ENCODE data around the gene PRODH.
"Not testable (repeated sequence)": the region's sequence is repeated elsewhere in the genome, so short reads cannot be mapped to it uniquely, and the experiment has no call there.

PRODH gene

DNA sequence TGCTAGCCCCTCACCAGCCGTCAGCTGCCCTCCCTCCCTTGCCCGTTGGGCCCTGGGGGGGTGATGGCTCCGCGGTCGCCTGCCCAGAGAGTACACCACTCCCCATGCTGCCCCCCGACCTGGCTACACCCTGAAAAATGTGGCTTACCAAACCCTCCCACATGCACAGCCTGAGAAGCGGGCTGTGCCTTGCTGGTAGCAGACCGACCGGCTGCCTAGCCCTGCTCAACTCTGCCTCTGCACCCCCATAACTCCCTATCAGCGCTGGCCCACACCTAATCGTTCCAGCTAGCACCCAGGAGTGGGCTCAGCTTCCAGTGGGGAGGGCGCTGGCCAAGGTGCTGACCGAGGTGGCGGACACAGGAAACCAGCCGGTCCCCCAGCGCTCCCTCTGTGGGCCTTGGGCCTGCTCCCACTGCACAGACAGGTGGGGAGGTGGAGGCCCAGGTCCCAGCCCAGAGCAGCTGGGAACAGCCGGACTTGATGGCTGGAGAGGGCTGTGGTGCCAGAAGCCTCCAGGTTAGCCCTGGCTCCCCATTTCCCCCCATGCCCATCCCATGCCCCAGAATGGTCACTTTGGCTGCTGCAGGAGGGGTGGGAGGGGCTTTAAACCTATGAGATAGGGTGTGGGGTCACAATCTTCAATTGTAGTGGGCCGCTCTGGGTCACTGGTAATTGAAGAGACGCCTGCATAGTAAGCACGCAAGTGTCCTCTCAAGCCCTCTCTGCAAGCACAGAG, 32.1 kb upstream of the PRODH start:
- DNase-seq (ENCODE audit: low read depth): peak; percentile 3

DNA sequence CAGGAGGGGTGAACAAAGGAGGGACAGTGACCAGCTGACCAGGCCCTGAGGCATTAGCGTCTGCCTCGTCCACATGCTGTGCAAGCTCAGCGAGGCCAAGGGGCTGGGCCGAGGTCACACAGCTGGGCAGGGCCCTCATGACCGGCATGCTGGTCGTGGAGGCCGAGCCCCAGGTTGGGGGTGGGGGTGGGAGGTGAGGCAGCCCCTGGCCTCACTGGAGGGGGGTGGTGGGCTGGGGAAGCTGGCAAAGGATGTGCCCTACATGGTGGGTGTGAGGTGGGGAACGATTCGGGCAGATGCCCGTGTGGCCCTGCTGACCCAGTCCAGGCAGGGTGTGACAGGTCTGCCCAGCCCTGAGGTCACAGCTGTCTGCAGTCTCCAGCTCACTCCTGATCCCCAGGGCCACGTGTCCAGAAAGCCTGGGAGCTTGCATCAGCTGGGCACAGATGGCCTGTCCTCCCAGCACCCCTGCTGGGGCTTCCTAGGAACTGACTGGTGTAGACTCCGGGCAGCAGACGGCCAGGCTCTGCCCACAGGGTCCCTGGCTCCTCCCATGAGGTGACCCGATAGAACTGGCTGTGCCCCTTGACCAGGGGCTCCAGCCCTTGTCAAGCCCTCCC, 31.4 kb upstream of the PRODH start:
- DNase-seq (ENCODE audit: low read depth): peak; percentile 28

DNA sequence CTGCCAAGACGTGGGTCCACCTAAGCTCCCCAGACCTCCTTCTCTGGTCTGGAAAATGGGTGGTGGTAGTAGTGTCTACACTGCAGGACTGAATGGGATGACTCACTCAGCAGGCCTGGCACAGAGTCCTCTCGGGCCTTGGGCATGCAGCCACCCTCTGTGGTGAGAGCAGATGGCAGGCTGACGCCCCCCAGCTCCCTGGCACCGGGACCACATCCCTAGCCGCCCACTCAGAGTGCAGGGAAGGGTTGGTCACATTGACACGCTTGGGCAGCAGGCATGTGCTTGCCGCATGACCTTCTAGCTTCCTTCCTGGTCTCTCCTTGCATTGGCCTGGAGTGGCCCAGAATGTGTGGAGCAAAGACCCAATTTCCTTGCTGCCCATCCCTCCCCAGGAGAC, 30.7 kb upstream of the PRODH start:
- no peak for DNase-seq (ENCODE audit: low read depth)

DNA sequence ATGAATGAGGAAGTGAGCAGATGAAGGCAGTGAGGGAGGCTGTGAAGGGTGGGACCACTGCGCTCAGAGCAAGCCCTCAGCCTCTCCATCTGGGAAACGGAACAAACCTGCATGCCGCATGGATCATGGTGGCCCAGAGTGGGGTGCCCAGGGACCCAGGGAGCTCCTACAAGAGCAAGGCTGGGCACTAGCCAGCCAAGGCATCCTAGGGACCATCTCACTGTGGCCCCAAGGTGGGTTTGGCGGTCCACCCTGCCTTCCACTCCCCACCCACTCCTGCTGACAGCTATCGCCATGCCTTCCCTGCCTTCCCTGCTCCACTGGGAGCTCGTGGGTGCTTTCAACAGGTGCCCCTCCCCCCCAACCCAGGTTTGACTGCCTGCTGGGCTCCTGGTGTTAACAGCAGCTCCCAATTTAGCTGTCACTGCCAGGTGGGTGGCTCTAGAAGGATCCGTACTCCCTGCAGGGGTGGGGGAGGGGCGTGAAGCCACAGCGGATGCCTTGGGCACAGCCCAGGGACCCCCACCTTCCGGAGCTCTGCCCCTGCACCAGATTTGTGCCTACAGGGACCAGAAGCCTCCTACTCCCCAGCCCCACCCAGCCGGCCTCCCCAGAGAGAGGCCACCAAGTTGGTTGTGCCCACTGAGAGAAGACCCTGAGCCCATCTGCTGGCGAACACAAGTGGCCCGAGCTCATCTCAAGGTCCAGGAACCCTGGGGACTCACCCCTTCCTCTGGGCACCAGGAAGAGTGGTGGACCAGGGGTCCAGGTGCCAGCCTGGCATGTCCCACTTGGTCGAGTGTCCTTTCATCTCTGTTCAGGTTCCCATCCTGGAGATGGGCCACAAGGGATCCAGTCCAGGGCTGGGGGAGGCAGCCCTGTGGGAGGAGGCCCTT, 29.7 kb upstream of the PRODH start:
- no peak for DNase-seq (ENCODE audit: low read depth)

DNA sequence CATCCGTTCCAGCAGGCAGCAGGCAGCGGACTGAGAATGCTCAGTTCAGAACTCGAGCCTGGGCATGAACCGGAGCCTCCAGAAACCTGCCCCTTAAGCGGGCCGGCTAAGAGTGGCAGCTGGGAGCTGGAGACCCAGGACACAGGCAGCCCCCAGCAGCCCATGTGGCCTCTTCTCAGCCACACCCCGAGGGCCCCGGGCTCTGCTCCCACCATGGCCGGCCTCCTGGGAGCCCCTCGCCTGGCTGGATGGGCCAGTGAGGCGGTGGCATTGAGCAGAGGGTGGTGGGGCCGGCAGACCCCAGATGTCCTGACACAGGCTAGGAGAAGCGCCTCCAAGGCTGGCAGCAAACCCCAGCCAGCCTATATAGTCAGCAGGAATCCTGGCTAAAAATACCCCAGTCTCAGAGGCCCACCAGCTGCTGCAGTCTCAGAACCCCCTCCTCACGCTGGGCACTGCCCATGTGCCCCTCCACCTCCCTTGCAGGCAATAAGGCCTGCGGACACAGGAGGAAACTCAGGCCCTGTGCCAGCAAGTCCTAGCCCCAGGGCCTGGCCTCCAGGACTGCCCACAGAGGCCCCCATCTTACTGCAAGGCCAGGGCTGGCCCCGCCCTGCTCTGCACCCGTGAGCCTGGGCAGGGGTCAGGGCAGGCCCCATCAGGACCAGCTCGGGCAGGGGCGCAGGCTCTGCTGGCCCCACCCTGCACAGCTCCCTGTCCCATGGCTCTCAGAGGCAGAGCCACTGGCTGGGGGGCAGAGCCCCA, 28.6 kb upstream of the PRODH start:
- not testable (repeated sequence) for DNase-seq (ENCODE audit: low read depth)

DNA sequence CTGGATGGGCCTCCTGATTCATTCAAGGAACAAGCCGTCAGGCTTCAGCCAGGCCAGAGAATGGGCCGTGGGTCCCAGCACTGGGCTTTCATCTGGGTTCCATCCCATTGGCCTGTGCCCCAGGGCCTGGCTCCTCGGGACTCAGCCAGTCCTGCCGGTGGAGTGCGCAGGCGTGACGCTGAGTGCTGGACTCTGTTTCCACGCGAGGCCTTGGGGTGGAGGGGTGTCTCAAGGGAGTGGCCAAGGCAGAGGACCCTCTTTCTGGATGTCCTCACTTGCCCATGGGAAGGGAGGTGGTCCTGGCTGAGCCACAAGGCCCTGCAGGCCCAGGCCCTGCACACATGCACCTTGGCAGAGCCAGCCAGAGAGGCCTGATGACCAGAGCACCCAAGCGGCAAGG, 28.0 kb upstream of the PRODH start:
- DNase-seq (ENCODE audit: low read depth): not testable (repeated sequence)

DNA sequence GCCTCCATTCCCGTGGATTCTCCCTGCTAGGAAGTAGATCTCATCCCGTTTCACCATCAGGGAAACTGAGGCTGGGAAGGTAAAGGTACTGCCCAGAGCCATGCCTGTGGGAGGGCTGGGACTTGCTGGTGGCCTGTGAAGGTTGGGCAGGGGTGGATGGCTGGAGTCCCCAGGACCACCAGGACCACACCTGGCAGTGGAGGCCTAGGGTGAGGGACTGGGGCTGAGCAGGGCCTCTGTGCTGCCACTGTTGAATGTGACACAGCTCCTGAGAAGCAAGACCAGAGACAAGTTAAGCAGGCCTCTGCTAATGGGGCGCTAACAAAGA, 26.2 kb upstream of the PRODH start:
- DNase-seq (ENCODE audit: low read depth): no peak

DNA sequence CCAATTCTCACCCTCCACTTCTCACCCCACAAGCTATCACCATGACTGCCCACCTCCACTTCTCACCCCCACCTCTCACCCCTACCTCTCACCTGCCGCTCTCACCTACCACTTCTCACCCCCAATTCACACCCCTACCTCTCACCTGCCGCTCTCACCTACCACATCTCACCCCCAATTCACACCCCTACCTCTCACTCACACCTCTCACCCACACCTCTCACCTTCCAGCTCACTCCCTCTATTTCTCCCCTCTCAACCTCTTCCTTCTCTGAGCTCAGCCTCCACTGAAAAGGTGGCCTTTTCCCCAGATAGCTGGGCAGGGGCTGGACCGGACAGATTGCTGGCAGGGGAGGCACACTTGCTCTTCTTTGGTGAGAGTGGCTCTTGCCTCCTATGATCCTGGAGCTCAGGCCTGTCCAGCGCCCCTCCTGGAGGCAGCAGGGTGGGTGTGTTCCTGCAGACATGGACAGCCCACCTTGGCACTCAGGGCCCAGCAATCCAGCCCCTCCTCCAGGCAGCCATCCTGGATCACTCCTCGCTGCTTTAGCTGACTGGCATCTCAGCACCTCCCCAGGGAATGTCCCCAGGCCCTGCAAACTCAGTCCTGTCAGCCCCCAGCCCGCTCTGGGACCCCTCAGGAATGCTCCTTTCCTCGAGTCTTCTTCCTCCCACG, 25.7 kb upstream of the PRODH start:
- DNase-seq (ENCODE audit: low read depth): not testable (repeated sequence)

DNA sequence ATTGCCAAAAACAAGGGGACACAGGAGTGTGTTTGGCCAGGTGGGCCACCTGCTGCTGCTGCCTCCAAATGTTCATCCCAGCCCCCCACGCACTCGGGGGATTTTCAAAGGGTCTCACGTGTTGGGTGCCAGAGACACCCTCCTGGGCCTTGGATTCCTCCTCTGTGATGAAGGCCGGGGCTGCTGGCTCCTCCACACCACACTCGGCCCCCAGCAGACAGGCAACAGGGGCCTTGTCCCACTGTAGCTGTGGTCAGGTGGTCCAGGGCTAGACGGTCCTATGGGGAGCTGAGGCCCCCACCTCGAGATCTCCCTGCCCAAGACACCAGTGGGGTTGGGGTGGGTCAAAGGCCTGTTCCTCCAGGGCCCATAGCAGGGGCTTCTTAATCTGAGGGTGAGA, 25.1 kb upstream of the PRODH start:
- DNase-seq (ENCODE audit: low read depth): not testable (repeated sequence)

DNA sequence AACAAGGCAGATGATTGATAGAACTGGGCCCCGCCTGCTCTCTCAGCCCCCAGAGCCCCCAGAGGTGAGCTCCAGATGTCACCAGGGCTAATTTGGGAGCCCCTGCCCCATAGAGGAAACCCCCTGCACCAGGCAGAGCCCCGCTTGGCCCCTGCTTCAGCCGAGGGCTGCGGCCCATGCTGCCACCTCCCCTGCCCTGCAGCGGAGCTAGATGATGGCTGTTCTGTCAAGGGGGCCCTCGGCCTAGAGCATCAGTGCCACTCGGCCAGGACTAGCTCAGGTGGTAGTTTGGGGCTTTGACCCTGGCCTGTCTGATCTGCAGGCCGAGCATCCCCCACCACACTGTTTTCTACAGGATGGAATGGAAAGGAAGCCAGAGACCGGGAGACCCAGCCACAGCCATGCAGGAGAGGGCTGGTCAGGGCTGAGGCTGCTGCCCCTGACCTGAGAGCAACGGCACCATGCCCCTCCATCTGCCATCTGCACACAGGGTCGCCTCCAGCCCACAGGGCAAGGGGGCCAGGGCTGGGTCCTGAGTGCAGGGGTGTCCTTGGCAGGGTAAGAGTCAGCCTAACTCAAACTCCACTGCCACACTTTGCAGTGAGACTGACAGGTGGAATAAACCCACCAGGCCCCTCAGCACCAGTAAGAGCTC, 24.2 kb upstream of the PRODH start:
- DNase-seq (ENCODE audit: low read depth): not testable (repeated sequence)

DNA sequence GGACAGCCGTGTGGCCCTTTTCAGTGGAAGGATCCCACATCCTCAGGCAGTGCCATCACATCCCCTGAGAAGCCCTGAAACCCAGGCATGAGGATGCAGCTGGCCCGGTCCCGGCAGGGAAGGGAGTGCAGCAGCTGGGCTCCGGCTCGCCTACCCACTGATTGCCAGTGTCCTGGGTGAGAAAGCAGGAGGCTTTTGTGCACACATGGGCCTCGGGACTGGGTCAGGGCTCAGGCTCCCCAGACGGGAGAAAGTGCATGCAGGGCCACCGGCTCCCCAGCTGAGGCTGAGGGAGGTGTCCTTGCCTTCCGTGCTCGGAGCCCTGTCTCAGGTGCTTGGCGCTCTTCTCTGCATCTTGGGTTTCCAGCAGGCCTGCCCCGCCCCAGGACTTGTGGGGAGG, 23.6 kb upstream of the PRODH start:
- not testable (repeated sequence) for DNase-seq (ENCODE audit: low read depth)

DNA sequence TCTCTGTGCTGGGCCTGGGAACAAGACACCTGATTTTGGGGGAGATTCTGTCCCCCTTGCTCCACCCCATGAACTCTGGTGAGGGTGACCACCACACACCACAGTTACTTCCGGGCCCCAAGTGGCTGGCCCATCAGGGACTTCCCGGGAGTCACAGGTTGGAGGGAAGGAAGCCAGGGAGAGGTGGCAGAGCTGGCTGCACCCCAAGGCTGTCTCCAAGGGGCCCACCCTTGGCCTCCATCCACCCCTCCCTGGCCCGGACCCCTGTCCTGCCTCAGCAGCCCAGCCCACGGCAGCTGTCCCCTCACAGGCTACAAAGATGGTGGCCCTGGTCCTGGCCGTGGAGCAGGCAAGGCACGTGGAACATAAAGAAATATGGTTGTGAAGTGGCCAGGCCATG, 23.2 kb upstream of the PRODH start:
- not testable (repeated sequence) for DNase-seq (ENCODE audit: low read depth)

DNA sequence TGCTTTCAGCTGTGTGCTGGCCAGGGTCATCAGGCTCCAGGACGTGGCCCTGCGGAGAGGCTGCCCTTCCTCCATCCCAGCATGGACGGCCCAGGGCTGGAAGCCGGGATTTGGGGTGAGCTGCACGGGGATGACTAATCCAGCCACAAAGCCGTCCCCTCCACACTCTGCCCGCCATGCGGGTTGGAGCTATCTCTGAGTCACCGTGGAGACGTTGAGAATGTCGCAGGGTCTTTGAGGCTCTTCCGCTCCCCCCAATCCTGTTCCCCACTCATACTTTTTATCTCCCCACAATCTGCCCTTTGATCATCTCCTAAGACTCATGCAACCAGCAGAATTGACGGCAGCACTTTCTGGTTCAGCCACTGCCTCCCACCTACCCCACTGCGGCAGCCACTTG, 22.6 kb upstream of the PRODH start:
- not testable (repeated sequence) for DNase-seq (ENCODE audit: low read depth)

DNA sequence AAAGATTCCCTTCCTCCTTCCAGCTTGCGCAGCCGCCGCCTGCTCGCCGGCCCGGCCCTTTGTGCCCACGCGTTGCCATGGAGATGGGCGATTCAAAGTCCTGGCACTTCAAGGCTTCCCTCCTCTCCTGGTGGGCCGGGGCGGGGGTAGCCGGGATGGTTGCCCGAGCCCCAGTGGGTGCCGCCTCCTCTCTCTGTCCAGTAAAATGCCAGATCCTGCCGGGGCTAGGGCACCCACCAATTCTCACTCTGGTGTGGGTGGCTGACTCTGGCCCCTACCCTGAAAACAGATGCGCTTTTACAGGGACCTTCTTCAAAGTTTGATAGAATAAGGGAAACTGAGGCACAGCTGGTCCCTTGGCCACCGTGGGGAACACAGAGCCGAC, 22.2 kb upstream of the PRODH start:
- not testable (repeated sequence) for DNase-seq (ENCODE audit: low read depth)

DNA sequence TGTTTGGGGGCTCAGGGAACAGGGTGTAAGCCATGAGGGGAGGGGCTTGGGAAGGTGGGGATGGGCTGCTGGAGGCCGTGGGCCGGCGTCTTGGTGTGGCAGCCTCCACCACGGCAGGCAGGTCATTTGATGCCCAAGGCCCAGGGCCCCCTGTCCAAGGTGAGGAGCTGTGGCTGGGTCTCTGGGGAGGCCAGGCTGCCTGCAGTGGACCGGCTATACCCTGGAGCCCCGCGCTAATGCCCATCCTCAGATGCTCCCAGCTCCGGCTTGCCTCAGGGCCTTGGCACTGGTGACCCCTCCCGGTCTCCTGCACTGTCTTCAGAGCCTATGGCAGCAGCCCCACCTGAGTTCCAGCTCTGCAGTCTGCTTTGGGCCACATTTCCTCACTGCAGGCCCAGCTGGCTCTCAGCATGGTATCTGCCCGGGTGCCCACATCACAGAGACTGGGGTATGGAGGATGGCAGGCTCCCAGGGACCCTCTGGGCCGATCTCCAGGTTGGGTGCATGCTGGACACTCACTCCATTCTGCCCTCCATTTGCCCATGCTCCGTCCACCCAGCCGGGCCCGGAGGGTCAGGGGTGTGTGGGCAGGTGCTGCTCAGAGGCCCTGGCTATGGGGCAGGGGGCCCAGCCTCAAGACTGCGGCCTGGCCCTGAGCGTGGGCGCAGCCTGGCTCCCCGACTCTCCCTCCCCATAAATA, 21.7 kb upstream of the PRODH start:
- DNase-seq (ENCODE audit: low read depth): not testable (repeated sequence)

DNA sequence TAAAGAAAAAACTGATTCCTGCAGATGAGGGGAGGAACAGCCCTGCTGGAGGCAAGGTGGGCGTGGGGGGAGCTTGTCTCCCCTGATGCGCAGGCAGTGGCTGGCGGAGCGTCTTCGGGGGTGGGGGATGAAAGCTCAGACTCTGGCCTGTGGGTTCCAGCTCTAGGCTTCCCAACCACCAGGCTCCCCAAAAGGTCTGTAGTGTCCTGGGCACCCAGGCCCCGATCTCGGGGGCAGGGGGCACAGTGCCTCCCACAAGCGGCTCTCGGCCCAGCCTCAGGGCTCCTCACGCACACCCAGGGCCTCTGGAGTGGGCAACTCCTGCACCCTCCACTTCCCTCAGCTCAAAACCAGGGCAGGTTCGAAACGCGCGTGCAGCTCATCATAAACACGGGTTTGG, 20.9 kb upstream of the PRODH start:
- DNase-seq (ENCODE audit: low read depth): not testable (repeated sequence)

DNA sequence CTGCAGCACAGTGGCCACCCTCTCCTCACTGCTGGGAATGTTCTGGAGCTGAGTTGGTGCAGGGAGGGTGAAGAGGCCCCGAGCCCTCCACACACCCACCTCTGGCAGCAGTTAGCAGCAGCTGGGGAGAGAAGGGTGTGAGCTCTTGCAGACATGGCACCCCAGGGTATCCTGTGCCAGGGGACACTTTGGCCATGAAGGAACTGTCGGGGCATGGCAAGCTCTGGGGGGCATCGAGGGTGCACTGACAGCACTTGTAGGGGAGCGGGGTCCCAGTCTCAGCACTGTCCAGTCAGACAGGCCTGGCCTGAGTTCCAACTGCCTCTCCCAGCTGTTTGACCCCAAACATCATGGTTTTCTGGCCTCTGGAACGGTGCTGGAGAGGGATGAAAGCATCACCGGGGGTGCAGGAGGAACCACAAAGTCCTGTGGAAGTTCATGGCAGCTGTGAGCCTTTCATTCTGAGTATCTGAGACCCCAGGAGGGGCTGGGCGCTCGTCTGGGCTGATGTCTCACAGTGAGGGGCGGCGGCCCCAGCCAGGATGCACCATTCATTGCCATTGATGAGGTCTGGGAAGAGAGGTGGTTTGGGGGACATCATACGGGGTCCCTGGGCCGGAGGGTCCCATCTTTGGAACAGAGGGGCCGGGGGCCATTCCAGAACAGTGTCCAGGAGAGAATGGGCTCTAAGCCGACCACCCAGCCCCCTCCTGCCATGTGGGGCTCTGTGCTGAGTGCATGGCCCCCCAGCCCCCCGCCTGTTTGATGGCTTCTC, 20.2 kb upstream of the PRODH start:
- not testable (repeated sequence) for DNase-seq (ENCODE audit: low read depth)

DNA sequence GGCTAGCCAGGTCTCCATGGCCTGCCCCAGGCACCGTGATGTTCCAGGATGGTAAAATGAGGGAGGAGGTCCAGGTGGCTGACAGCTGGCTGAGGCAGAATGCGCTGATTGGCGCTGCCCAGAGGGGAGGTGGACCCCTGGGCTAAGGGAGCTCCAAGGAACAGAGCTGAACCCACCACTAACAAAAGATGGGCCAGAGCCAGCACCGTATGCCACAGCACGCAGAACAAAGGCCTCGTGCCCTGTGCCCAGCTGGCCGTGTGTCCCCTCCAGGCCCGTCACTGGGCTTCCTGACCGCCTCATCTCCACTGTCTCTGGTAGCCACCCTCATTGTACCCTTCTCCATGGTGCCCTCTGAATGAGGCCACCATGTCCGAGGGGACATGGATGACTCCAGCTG, 19.6 kb upstream of the PRODH start:
- DNase-seq (ENCODE audit: low read depth): no peak

DNA sequence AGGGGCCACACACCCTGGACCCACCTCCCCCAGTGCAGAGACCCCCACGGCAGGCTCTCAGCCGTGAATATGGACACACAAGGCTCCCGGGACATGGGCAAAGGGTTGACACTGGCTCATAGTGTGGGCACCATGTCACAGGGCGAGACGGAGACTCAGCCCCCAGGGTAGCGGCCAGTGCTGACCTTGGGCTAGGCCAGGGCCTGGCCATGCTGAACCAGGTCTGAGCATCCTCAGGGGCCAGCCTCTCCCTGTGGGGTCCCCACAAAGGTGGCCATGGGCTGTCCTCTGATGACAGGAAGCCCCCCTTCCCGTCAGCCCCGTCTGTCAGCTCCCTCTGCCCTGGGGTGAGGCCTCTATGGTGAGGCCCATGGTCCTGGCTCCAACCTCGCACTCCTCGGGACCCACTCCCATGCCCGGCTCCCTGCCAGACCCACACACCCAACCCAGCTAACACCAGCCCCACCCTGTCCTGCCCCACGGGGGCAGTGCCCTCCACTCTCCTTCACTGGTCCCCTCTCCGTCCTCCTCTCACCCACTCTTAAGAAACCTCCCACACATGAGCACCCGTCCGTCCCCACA, 19.0 kb upstream of the PRODH start:
- no peak for DNase-seq (ENCODE audit: low read depth)

All from GM04504 (cell line).